ENCODE data around the gene FLRT3. TPM values are rescaled to one million over a fixed set of nuclear protein-coding genes. Genes with fewer than 3 reads are reported as not detected.

The FLRT3 gene
- total and polyA plus RNA-seq, 9 of the 15 experiments (the other 6 are each of a cell fraction or from before 2014, with no cell fraction given) = 0.04 TPM; not detected in 8

DNA sequence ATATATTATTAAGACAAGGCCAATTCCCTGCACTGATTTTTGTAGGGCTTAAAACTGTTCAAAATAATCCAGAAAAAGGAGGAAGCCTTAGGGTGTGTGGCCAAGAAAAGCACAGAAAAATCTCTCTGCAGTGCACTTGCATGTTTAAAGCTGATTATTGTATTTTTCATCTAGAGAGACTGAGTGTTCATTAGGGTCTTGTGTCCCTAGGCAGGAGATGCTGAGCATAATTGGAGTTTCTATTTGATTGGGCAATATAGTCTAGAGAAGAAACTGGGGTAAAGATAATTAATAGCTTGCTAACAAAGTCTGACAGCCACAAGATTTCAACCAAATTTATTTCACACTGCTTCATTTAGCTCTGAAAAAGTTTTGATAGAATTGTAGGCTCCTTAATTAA, 2.4 kb downstream of the FLRT3 start:
- Histone ChIP-seq H3K27me3 (ENCODE audit: control insufficient read depth in 2 of 2, insufficient read depth in 2 of 2, low read length in 2 of 2) (no peaks in the 10 kb centered on the region), H2AFZ (ENCODE audit: low read depth, low read length) (no peak overlapping the region), H4K20me1 (replicated peaks; ENCODE audit: control insufficient read depth, insufficient read depth, low read length) (no peaks in the 10 kb centered on the region), H3K9me1 (ENCODE audit: control insufficient read depth, insufficient read depth, low read length) (no peaks in the 10 kb centered on the region), H3K4me1 (replicated peaks in 1 of 2; ENCODE audit: control insufficient read depth in 2 of 2, insufficient read depth in 2 of 2, low read length in 2 of 2) (no peaks in the 10 kb centered on the region), H3K27ac (ENCODE audit: extremely low read depth, low read depth, low read length) (no peak overlapping the region), H3K9me3 (replicated peaks; ENCODE audit: control insufficient read depth, insufficient read depth, low read depth, low read length) (no peaks in the 10 kb centered on the region), H3K9ac (ENCODE audit: insufficient read depth in 1 of 2, low read depth in 2 of 2, low read length in 2 of 2) (no peak overlapping the region), H3K4me3 (no peak overlapping the region), H3K79me2 (ENCODE audit: control insufficient read depth, insufficient read depth, low read length) (no peaks in the 10 kb centered on the region), H3K4me2 (ENCODE audit: insufficient read depth, low read length) (no peak overlapping the region), H3K36me3 (ENCODE audit: control insufficient read depth, insufficient read depth, low read length) (no peaks in the 10 kb centered on the region)
- intact Hi-C loops (cut with micrococcal nuclease) = no loop called here
- FAIRE-seq (no peak), DNase-seq (ENCODE audit: extremely low read depth in 1 of 4, low spot score in 3 of 4) (no peak), ATAC-seq (no peak)
- in situ Hi-C loops (cut with MboI) = no loop called here
- no TSS peak for BruUV-seq (replicated peaks)
- no peak for TF ChIP-seq XRCC3 (IDR thresholded peaks at IDR 0.05)
- TF ChIP-seq SRSF3 (IDR thresholded peaks at IDR 0.05; ENCODE audit: insufficient read depth, low read length) = no peak
- no peak for TF ChIP-seq CSDE1 (IDR thresholded peaks at IDR 0.05)
- no peak for TF ChIP-seq MCM3 (IDR thresholded peaks at IDR 0.05)
- no peak for TF ChIP-seq RCOR1 (IDR thresholded peaks at IDR 0.05; ENCODE audit: borderline replicate concordance in 1 of 2, low read depth in 2 of 2, low read length in 2 of 2)
- no peak for TF ChIP-seq ZSCAN29 (IDR thresholded peaks at IDR 0.05)
- TF ChIP-seq SMAD1 (IDR thresholded peaks at IDR 0.05; ENCODE audit: low read depth, low read length, partially characterized antibody) = no peak
- TF ChIP-seq, protein P1, sequence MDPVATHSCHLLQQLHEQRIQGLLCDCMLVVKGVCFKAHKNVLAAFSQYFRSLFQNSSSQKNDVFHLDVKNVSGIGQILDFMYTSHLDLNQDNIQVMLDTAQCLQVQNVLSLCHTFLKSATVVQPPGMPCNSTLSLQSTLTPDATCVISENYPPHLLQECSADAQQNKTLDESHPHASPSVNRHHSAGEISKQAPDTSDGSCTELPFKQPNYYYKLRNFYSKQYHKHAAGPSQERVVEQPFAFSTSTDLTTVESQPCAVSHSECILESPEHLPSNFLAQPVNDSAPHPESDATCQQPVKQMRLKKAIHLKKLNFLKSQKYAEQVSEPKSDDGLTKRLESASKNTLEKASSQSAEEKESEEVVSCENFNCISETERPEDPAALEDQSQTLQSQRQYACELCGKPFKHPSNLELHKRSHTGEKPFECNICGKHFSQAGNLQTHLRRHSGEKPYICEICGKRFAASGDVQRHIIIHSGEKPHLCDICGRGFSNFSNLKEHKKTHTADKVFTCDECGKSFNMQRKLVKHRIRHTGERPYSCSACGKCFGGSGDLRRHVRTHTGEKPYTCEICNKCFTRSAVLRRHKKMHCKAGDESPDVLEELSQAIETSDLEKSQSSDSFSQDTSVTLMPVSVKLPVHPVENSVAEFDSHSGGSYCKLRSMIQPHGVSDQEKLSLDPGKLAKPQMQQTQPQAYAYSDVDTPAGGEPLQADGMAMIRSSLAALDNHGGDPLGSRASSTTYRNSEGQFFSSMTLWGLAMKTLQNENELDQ (CRISPR knock-in tag; IDR thresholded peaks at IDR 0.05; ENCODE audit: borderline replicate concordance) = no peak
- no peak for TF ChIP-seq LCOR (CRISPR knock-in tag; IDR thresholded peaks at IDR 0.05)
- no peak for TF ChIP-seq TCF7L2 (IDR thresholded peaks at IDR 0.05; ENCODE audit: low read depth, low read length)
- TF ChIP-seq XRCC4 (IDR thresholded peaks at IDR 0.05; ENCODE audit: extremely low read depth, insufficient read depth, insufficient read length) = no peak
- TF ChIP-seq ZNF165 (CRISPR knock-in tag; IDR thresholded peaks at IDR 0.05; ENCODE audit: borderline replicate concordance) = no peak
- no peak for TF ChIP-seq MEF2D (tag; conservative IDR thresholded peaks at IDR 0.05; ENCODE audit: low read depth)
- TF ChIP-seq NFE2L1 (tag; IDR thresholded peaks at IDR 0.05; ENCODE audit: borderline replicate concordance, low read depth) = no peak
- no peak for TF ChIP-seq SMARCE1 (IDR thresholded peaks at IDR 0.05)
- TF ChIP-seq ZNF764 (CRISPR knock-in tag; IDR thresholded peaks at IDR 0.05; ENCODE audit: low read depth) = no peak
- CTCF ChIA-PET (ENCODE audit: low intra/inter-chr PET ratio) = no interaction called here
- POLR2A ChIA-PET = no interaction called here
